HS-5 (cell line): ENCODE measurements around the gene EIF5.

Source experiments
- DNase-seq: peaks from one replicate; pipeline ENCODE4 v3.0.0-alpha.2; 2012; ENCODE audit warnings: low read depth

Gene EIF5

GRCh38 chr14:103372017-103372416, 38.0 kb downstream of the EIF5 start:
- no peak for DNase-seq

DNA sequence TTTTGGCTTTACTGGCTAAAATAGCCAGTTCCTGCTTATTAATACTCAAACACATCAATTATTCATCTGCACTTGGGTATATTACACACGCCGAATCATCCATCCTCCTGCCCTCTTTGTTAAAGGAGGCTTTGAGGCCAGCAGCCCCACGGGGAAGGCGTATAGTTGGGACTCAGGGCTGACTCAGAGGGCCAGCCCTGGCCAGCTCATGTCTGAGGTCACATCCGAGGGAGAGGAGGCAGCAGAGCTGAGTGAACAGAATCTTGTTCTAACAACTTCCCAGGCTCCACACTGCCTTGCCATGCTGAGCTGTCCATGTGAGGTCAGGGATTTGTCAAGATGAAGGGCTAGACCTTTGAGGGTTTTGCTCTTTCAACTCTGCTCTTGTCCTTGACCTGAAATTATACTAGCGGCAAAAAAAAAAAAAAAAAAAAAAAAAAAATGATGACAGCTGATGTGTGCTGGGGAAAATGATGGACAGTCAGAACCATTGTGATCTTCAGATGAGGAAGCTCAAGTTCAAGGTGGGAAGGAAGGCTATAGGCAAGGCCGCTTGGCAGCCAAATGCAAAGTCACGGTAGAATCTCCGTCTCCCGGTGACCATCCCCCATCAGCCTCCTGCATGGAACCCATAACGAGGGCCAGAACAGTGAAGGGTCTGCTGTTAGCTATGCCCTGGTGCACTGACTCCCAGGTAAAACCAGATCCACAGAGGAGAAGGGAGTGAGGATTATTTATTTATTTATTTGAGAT, 38.7 kb downstream of the EIF5 start:
- peak; percentile 82 for DNase-seq

GRCh38 chr14:103374121-103374520, 40.1 kb downstream of the EIF5 start:
- no peak for DNase-seq

DNA sequence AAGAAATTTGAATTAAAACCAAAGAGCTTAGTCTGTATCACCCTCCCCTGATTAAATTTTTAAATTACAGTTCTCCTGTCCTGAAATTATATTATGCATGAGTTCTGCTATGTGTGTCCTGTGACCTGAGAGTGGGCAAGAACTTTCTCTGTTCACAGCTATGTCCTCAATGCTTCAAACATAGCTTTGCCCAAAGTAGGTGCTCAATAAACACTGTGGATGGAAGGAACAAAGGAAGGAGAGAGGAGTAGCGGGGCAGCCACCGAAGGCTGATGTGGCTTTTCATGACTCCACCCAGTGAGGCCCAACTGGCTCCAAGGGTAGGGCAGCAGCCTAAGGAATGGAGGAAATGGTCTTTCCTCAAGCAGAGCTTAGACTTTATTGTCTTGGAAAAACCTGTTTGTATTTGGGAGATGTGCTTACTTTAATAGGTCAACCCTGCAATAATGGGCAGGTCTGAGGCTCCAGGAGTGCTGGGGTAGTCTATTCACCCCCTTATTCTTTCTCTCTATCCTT, 43.5 kb downstream of the EIF5 start:
- DNase-seq = no peak

DNA sequence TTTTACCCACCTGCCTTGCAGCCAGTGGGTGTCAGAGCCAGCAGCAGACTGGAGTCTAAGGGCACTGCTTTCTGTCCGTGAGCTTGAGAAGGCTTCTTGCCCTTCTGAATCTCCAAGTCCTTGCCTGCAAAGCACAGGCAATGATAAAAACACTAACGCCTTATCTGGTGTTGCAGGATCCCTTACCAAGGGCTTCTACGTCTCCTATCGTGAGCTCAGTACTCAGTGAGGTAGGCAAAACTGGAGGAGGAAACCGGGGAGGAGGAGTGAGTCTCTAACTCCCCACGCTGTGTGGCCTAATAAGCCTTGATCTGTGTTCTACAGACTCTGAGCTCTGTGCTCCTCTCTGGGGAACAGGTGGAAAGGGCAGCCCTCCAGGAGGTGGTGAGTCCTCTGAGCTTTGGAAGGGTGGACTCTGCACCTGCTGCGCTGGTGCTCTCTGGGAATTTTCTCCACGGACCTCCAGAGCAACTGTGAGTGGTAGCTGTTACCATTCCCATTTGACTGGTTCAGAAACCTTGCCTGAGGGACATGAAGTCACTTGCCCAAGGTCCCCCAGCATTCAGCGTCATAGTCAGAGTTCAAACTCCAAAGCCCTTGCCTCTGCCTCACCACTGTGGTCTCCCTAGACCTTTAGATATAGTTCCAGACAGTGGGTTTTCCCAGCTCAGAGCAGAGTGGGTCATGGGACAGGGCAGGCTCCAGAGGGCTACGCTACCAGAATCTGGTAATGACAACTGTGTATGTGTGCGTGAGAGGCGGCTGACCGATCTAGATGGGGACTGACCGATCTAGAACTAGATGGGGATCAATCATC, 44.2 kb downstream of the EIF5 start:
- no peak for DNase-seq

GRCh38 chr14:103380719-103381377, 46.8 kb downstream of the EIF5 start:
- no peak for DNase-seq

GRCh38 chr14:103382376-103382775, 48.3 kb downstream of the EIF5 start:
- no peak for DNase-seq

- DNase-seq = no peak
These were observed 50.6 kb downstream of the EIF5 start for GRCh38 chr14:103384450-103385151.

- DNase-seq = peak; percentile 73
These were observed 51.3 kb downstream of the EIF5 start, which contains the start of gene MARK3 for GRCh38 chr14:103385152-103385928. MARK3 (plus strand) TSS chr14:103385415; CDS start chr14:103386030, 615 bp downstream.

DNA sequence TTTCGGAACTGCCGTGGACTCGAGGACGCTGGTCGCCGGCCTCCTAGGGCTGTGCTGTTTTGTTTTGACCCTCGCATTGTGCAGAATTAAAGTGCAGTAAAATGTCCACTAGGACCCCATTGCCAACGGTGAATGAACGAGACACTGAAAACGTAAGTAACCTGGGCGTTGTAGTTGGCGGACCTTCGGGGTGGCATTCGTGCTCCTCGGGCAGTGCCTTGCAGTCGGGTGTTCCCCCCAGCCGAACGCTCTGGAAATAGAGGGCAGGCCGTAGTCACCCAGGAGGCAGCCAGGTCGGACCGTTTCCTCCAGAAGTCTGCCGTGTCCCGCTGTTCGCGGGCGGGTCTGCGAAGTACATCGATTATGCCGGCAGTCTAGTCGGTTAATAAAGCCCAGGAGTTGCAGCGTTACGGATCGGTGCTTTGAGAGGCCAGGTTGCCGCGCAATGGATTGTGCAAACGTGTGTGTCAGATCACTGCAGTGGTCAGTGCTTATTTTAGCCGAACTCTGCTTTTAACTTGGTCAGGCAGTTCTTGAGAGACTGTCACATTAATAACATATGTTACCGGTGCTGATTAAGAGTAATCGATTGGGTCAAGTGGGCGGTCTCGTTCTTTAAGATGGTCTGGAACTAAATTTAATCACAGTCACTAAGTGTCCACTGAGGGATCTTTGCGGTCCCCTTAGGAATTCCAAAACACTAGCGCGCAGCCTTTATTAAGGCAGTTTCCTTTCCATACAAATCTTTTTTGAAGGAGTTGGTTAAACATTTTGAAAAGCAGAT, 52.1 kb downstream of the EIF5 start:
- DNase-seq = no peak

DNA sequence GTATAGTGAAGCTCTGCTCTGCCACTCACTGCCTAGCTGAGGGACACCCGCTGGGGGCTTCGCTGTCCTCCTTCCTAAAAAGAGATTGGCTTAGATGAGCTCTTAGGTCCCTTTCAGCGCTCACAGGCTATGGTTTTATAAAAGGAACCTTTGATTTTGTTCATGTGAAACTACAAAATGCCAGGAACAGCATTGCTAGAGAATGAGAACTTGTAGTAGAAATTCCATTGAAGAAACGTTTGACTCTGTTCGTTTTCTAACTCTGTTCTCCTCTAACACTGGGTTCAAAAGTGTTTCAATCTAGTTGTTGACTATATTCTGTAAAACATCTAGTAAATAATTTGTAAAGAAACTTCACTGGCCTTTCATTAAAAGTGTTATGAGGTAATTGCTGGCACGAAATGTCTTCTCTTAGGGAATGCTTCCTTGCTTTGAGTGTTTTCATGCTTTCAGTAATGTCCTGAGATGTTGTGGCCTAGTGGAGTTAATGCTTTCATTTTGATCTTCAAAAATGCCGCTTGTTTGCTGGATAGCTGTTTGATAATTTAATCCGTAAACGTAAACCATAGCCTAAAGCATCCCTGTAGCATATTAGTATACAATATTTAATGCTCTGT, 52.8 kb downstream of the EIF5 start:
- DNase-seq = no peak

DNA sequence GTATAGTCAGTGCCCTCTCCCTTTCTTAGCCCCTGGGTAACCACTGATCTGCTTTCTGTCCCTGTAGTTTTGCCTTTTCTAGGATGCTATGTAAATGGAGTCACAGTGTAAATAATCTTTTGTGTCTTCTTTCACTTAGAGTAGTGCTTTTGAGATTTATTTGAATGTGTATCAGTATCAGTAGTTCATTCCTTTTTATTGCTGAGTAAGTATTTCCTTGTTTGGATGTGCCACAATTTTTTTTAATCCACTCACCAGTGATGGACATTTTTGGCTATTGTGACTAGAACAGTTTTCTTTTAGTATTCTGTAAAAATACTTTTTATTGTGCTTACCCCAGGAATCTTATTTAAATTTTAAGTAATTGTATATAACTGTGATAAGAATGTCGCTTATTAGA, 54.6 kb downstream of the EIF5 start:
- no peak for DNase-seq

GRCh38 chr14:103390605-103391004, 56.6 kb downstream of the EIF5 start:
- DNase-seq = no peak

DNA sequence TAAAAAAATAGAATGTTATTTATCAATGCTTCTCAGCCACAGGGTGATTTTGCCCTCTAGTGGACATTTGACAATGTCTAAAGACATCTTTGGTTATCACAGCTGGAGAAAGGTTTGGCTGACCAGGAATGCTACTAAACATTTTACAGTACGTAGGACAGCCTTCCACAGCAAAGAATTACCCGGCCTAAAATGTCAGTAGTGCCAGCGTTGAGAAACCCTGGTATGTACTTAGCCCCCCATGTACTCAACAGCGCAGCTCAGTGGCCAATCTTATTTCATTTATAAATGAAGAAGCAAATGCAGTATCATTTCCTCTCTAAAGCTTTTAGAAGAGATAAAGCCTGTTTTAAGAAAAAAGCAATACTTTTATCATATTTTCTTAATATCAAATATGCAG, 57.0 kb downstream of the EIF5 start:
- DNase-seq = no peak

DNA sequence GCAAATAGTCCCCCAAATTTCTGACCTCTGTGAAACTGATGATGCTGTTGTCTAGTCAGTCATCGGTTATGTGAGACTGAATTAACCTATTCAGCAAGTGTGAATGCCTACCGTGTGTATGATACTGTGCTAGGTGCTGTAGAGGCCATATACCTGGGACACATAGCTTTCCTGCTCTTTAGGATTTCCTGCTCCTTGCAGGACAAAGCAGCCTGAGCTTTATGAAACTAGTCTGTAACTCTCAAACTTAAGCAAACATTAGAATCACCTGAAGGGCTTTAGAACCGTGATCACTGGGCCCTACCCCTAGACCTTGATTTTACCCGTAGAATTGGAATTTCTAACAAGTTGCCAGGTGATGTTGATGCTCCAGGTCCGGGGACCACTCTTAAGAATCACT, 58.1 kb downstream of the EIF5 start:
- no peak for DNase-seq

GRCh38 chr14:103392572-103392971, 58.5 kb downstream of the EIF5 start:
- DNase-seq = no peak

DNA sequence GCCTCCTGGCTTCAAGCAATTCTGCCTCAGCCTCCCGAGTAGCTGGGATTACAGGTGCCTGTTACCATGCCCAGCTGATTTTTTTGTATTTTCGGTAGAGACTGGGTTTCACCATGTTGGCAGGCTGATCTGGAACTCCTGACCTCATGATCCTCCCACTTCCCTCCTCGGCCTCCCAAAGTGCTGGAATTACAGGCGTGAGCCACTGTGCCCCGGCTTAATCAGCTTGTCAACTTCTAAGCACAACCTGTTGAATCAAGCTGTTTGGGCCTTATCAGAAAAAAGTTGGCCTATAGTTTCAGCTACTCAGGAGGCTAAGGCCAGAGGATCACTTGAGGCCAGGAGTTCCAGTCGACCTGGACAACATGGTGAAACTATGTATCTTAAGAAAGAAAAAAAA, 59.0 kb downstream of the EIF5 start:
- DNase-seq = no peak

DNA sequence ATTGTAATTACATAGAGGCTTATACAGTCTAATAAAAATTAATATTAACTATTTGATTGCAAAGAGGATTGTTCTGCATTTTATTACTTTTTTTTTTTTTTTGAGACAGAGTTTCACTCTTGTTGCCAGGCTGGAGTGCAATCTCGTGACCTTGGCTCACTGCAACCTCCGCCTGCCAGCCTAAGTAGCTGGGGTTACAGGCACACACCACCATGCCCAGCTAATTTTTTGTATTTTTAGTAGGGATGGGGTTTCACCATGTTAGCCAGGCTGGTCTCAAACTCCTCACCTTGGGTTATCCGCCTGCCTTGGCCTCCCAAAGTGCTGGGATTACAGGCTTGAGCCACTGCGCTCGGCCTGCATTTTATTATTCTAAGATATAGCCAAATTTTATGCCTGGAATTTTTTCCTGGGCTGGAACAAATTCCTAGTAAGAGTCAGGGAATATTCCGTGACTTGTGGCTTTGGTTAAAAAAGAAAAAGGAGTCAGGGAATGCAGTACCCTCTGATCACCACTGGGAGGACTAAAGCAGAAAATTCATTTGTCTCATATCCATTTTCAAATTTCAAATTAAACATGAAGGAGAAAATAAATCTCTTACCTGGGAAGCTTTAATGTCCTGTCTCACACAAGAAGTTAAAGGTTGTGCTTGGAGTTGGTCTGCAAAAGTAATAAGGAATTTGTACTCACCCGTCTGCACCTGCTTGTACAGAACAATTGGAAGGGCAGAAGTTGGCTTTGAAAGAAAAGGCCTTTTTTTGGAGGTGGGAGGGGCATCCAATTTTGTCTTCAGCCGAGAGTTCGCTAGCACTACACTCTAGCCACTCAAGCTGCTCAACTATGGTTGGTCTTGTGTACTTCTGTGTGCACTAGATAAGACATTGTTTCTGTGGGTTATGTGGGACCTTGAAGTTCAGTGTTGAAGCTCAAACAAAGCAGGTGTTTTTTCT, 59.9 kb downstream of the EIF5 start:
- DNase-seq = no peak
